IPS-18a (cell line): Measurements from ENCODE around the gene TK2.

Experiments used
- H3K27ac ChIP-seq: one replicate; pipeline ENCODE4 v1.5.1; 2013; ENCODE audit warnings: low read length
- H3K27me3 ChIP-seq: one replicate; pipeline ENCODE4 v1.6.1; 2013; ENCODE audit warnings: mild to moderate bottlenecking, low read length; ENCODE audit not compliant: control insufficient read depth, insufficient read depth
- H3K36me3 ChIP-seq: one replicate; pipeline ENCODE4 v1.6.1; 2013; ENCODE audit warnings: low read depth, low read length; ENCODE audit not compliant: control insufficient read depth
- H3K4me1 ChIP-seq: one replicate; pipeline ENCODE4 v1.6.1; 2013; ENCODE audit warnings: low read depth, low read length; ENCODE audit not compliant: control insufficient read depth
- H3K4me3 ChIP-seq: one replicate; pipeline ENCODE4 v1.5.1; 2013; ENCODE audit warnings: low read length
- H3K9ac ChIP-seq: one replicate; pipeline ENCODE4 v1.6.1; 2013; ENCODE audit warnings: mild to moderate bottlenecking, low read length, moderate library complexity
- H3K9me3 ChIP-seq: one replicate; pipeline ENCODE4 v1.6.1; 2013; ENCODE audit warnings: low read depth, low read length; ENCODE audit not compliant: control insufficient read depth

The TK2 gene

DNA sequence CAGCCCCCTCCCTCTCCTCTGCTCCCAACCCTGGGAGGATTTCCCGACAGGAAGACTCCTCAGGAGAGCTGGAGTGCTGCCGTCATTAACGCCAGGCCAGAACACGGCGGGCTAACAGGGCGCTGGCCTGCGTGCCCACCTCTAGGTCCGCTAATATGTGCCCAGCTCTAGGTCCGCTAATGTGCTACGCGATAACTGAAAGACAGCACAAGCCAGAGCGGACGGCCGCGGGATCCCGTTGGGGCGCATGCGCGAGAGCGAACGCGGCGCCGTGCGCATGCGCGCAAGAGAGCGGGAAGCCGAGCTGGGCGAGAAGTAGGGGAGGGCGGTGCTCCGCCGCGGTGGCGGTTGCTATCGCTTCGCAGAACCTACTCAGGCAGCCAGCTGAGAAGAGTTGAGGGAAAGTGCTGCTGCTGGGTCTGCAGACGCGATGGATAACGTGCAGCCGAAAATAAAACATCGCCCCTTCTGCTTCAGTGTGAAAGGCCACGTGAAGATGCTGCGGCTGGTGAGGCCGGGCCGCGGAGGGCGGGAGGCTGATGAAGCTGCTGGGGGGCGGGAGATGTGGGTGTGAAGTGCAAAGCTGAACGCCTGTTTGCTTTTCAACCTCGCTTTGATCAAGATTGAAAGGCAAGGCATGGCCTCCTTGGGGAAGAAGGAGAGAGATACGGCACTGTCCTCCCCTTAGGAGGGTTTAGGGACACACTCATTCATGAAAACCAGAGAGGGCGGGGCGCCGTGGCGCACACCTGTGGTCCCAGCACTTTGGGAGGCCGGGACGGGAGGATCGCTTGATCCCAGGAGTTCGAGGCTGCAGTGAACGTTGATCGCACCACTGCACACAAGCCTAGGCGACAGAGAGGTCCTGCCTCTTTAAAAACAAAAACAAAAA lies 2.6 kb upstream of the TK2 start, which contains the start of gene CKLF:
CKLF (plus strand) TSS at position 291 of the 892 bp plus-strand sequence; CDS start at position 431, 140 bp downstream.
- Histone ChIP-seq H3K27me3 (peaks cover 17% of the 10 kb centered on the region), H3K4me3 (peak within 1 kb of the TSS; percentile 43), H3K9ac (peak within 1 kb of the TSS; percentile 5), H3K4me1 (peaks cover 5% of the 10 kb centered on the region), H3K9me3 (no peaks in the 10 kb centered on the region), H3K27ac (no peak within 1 kb of the TSS), H3K36me3 (peaks cover 2% of the 10 kb centered on the region)

- Histone ChIP-seq H3K36me3 (peaks cover 2% of the 10 kb centered on the region), H3K4me3 (peak overlapping the region; percentile 43), H3K9ac (peak overlapping the region; percentile 5), H3K27me3 (peaks cover 17% of the 10 kb centered on the region), H3K9me3 (no peaks in the 10 kb centered on the region), H3K4me1 (peaks cover 5% of the 10 kb centered on the region), H3K27ac (no peak overlapping the region)
These were observed 1.9 kb upstream of the TK2 start for GRCh38 chr16:66551788-66552285.

- peaks cover 2% of the 10 kb centered on the region for H3K36me3 ChIP-seq
- H3K4me3 ChIP-seq, result no peak overlapping the region
- H3K9me3 ChIP-seq, result no peaks in the 10 kb centered on the region
- no peak overlapping the region for H3K9ac ChIP-seq
- peaks cover 17% of the 10 kb centered on the region for H3K27me3 ChIP-seq
- H3K27ac ChIP-seq, result no peak overlapping the region
- peaks cover 5% of the 10 kb centered on the region for H3K4me1 ChIP-seq
These were observed 1.4 kb upstream of the TK2 start for GRCh38 chr16:66551348-66551759.

GRCh38 chr16:66548868-66549267 lies 1.1 kb downstream of the TK2 start:
- Histone ChIP-seq H3K27ac (no peak overlapping the region), H3K27me3 (peaks cover 17% of the 10 kb centered on the region), H3K9ac (peak overlapping the region; percentile 81), H3K4me1 (peaks cover 5% of the 10 kb centered on the region), H3K4me3 (peak overlapping the region; percentile 78), H3K36me3 (no peaks in the 10 kb centered on the region), H3K9me3 (no peaks in the 10 kb centered on the region)

DNA sequence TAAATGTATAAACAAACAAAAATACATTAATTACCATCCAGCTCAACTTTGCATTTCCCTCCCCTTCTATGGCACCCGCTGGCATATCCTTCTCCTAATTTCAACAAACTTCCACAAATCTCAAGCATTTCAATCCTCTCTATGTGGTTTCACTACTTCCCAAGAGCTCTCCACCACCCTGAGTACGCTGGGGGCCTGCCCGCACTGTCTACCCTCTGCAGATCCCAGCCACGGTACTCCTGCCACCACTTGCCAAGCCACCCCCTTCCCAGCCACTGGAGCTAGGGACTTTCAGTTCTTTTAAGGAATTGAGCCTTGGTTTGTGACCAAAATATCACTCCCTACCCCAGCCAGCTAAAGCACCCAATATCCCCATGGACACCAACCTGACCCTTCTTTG lies 1.9 kb downstream of the TK2 start:
- Histone ChIP-seq H3K27me3 (peaks cover 10% of the 10 kb centered on the region), H3K4me1 (peaks cover 5% of the 10 kb centered on the region), H3K9me3 (no peaks in the 10 kb centered on the region), H3K27ac (no peak overlapping the region), H3K9ac (no peak overlapping the region), H3K4me3 (no peak overlapping the region), H3K36me3 (no peaks in the 10 kb centered on the region)

DNA sequence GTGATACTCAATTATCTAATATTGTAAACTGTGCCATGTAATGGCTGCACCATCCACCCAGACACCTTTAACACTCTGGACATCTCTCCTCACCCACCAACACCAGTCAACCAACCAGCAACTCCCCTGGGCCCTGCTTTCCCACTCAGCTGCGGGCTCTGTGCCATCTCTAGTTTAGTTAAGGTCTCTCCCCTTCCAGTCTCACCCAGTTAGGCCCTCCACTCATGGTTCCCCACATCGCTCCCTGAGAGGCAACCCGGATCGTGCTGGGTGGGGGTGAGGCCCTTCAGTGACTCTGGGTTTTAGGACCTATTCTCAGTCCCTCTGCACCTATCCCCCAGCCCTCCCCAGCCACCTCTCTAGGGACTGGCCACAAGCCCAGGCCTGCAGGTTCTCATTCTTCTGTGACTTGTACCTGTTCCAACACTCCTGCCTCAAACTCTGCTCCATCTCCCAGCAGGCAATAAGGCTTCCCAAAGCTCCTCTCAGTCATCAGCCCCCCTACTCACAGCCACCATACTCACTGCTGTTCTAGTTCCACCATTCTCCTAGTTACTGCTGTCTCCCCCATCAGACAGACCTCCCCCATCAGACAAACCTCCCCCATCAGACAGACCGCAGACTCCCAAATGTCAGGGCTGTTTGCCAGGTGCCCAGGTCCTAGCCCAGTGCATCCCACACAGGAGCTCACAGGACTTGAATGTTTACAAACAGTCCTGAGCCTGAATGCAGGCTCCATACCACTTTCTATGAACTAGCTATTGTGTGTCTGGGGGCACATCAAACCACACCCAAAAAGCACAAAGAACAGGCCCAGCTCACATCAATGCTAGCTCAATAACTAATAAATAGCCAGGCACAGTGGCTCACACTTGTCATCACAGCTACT lies 2.6 kb downstream of the TK2 start:
- no peak overlapping the region for H3K9ac ChIP-seq
- no peaks in the 10 kb centered on the region for H3K36me3 ChIP-seq
- no peak overlapping the region for H3K4me3 ChIP-seq
- H3K27ac ChIP-seq, result no peak overlapping the region
- no peaks in the 10 kb centered on the region for H3K9me3 ChIP-seq
- H3K4me1 ChIP-seq, result peaks cover 6% of the 10 kb centered on the region
- peaks cover 5% of the 10 kb centered on the region for H3K27me3 ChIP-seq

DNA sequence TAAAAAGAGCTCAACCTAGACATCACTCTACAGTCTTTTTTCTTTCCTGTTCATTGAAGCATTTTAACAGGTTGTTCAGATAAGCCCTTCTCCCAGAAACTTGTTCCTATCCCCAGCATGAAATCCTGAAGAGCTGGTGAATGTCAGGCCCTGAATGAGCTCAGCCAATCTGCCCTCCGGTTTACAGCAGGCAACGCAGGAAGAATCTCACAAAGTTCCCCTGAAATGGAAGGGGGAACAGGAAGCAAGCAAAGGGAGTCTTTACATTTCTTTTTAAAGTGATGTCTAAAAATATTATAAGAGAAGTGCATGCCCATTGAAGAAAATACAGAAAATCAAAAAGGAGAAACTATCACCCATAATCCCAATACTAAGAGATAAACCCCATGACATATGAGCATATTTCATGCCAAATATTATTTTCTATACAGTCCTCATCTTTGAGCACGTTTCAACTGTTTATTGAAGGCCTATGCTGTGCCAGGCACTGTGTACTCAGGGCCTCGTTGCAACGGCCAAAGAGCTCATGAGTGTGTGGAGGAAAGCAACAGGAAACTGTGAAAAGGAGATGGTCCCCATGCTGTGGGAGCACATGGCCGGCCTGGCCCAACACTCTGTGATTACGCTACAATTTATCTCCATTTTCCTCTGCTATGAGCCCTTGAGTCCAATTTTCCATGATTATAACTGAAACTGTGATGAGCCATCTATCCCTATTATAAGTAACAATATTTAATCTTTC lies 5.7 kb downstream of the TK2 start:
- no peaks in the 10 kb centered on the region for H3K27me3 ChIP-seq
- H3K36me3 ChIP-seq, result no peaks in the 10 kb centered on the region
- no peak overlapping the region for H3K9ac ChIP-seq
- peaks cover 9% of the 10 kb centered on the region for H3K4me1 ChIP-seq
- H3K9me3 ChIP-seq, result no peaks in the 10 kb centered on the region
- H3K4me3 ChIP-seq, result no peak overlapping the region
- no peak overlapping the region for H3K27ac ChIP-seq

DNA sequence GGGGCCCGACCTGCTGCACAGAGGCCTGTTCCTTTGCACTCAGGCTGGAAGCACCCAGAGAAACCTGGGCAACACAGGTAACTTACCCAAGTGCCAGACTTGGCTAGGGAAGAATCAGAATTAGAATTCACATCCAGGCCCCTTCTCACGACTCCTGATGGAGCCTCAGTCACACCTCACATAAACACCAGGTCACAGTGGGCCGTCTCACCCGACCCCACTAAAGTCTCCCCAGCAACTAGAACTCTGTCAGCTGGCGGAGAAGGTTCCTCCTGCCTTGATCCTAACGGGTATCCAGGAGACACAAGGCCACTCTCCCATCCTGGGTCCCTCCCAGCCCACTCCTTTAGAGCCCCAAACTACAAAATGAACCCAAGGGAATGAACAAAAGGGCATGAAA lies 6.4 kb downstream of the TK2 start:
- H3K4me1 ChIP-seq, result peaks cover 9% of the 10 kb centered on the region
- H3K27me3 ChIP-seq, result no peaks in the 10 kb centered on the region
- no peak overlapping the region for H3K4me3 ChIP-seq
- no peaks in the 10 kb centered on the region for H3K9me3 ChIP-seq
- no peak overlapping the region for H3K9ac ChIP-seq
- H3K36me3 ChIP-seq, result no peaks in the 10 kb centered on the region
- H3K27ac ChIP-seq, result no peak overlapping the region

DNA sequence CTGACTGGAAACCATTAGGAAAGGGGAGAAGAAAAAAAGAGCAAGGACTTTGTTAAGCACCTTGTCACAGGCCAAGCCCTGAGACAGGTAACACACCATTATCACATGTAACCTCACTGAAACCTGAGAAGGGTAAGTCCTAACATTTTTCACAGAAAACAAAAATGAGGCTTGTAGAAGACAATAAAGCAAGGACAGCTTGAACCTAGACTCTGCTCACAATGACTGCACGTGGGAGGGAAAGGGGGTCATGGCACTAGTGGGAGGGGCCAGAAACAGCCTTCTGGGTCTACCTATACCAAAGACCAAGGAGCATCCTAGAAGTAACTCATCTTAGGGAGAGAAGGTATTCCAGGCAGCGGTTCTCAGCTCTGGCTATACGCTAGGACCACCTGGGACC lies 7.5 kb downstream of the TK2 start:
- H3K9me3 ChIP-seq, result no peaks in the 10 kb centered on the region
- H3K9ac ChIP-seq, result no peak overlapping the region
- no peak overlapping the region for H3K27ac ChIP-seq
- H3K27me3 ChIP-seq, result no peaks in the 10 kb centered on the region
- no peaks in the 10 kb centered on the region for H3K36me3 ChIP-seq
- H3K4me3 ChIP-seq, result no peak overlapping the region
- peaks cover 9% of the 10 kb centered on the region for H3K4me1 ChIP-seq

DNA sequence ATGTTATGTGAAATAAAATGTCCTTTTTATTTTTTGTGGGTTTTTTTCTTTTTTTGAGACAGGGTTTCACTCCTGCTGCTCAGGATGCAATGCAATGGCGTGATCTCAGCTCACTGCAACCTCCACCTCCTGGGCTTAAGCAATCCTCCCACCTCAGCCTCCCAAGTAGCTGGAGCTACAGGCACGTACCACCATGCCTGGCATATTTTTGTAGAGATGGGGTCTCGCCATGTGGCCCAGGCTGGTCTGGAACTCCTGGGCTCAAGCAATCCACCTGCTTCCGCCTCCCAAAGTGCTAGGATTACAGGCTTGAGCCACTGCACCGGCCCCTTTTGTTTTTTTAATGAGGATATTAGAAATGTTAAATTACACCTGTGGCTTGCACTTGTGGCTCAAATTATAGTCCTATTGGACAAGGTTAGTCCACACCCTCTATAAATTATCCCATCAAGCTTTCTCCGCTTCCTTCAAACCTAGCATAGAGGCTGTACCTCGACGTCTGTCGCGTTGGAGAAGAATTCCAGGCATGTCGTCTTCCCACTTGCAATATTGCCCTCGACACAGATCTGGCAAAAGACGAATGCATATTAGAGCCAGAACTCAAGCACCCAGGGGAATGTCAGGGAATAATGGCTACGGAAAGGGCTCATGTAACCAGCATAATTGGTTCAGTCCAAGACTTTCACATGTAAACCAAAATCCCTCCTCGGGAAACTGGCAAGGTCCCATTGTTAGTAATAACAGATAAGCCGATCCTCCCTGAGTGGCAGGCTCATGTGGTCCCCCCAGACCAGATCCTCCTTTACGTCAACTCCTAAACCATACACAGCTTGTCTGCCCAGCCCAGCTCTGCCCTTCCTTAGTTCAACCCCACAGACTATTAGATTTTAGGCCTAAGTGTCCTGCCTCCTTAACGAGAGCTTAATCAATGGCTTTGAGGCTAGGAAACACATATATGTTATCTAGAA lies 8.2 kb downstream of the TK2 start:
- H3K36me3 ChIP-seq, result no peaks in the 10 kb centered on the region
- H3K27me3 ChIP-seq, result no peaks in the 10 kb centered on the region
- H3K4me1 ChIP-seq, result peaks cover 9% of the 10 kb centered on the region
- H3K9ac ChIP-seq, result no peak overlapping the region
- no peaks in the 10 kb centered on the region for H3K9me3 ChIP-seq
- H3K27ac ChIP-seq, result no peak overlapping the region
- H3K4me3 ChIP-seq, result no peak overlapping the region
